H1 (cell line): Measurements from ENCODE around the gene RING1. TPM values are rescaled to one million over a fixed set of nuclear protein-coding genes. Genes with fewer than 3 reads are reported as not detected.

Experiments
- MAFK ChIP-seq: IDR thresholded peaks from 2 replicates; pipeline ENCODE4 v1.6.1; 2012; ENCODE audit warnings: low read depth, mild to moderate bottlenecking, improper control_type of control experiment, low read length
- polyA plus RNA-seq, 7 experiments: library from polyadenylated mRNA; depleted of rRNA in 3 of 7; stranded (reverse) in 5 of 7; unstranded in 2 of 7; fragments of >200 nt in 5 of 7; fragments of 200-250 nt in 2 of 7; gene quantifications; 1 replicate in 5 of 7; 2 replicates in 1 of 7; 4 replicates in 1 of 7; pipeline versions ENCODE4 v1.2.1 to v1.2.3, GENCODE V29; 2011 to 2013; ENCODE audit warnings: missing spikeins in 2 of 7, mixed read lengths in 2 of 7
- total RNA-seq: library from RNA; stranded (reverse); fragmentation: NEBNext Ultra II Directional; extraction: Animal tissue kit (Norgen Biotek cat#: 25700); gene quantifications from 2 replicates; pipeline ENCODE4 v1.2.1, GENCODE V29; 2021

The RING1 gene
- total and polyA plus RNA-seq, 2 of the 8 experiments (the other 6 are each of a cell fraction or from before 2014, with no cell fraction given) = 16.4 to 26.0 TPM

DNA sequence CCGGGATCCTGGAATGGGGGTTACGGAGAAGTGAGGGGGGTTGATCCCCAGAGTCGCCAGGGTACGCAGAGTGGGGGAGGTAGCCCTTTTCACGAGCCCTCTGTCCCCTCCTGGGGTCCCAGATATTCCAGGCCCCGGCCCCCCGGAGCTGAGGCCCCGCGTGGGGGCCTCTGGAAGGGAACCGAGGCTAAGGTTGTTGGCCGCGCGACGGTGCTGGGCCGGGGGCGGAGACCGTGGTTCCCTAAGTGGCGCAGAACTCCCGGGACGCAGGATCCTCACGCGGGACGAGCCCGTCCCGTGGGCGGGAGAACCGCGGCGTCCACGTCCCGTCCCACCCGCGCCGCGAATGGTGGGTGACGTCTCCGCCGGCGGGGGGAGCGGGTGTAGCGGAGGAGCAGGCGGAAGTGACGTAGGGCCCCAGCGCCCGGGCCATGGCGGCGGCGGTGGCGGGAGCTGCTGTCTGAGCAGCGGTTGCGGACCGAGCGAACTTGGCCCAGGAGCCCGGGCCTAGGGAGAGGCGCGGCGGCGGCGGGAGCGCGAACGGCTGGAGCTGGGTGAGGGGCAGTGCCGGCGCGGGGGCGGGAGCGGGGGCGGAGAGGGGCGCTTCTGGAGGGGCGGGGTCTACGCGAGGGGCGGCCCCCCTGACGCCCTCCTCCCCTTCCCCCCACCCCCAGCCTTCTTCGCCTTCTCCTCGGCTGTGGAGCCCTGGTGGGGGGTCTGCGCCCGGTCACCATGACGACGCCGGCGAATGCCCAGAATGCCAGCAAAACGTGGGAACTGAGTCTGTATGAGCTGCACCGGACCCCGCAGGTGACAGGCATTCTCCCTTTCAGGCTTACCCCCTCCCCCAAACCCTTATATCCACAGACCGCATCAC is at the start of gene RING1 (continued):
- TF ChIP-seq MAFK = no peak
